ENCODE measurements around the gene EAPP. TPM values are rescaled to one million over a fixed set of nuclear protein-coding genes. Genes with fewer than 3 reads are reported as not detected.
"Not testable (repeated sequence)": the region's sequence is repeated elsewhere in the genome, so short reads cannot be mapped to it uniquely, and the experiment has no call there.

Gene EAPP
- total RNA-seq, 3 donors from 2014 or later (not counting 1 experiment from before 2014, with no cell fraction given) = 70.5 to 96.6 (median 76.1) TPM

GRCh38 chr14:34536951-34537676 lies 2.4 kb downstream of the EAPP start:
- Mint-ChIP-seq H3K36me3 (peaks cover 8% of the 10 kb centered on the region), H3K4me3 (peak overlapping the region; percentile 9), H3K27me3 (ENCODE audit: low read depth in 2 of 2) (no peaks in the 10 kb centered on the region), H3K4me1 (peaks cover 18 to 26% of the 10 kb centered on the region in 2 donors), H3K9me3 (no peaks in the 10 kb centered on the region), H3K27ac (peak overlapping the region; percentile 98 to 100)
- WGBS (ENCODE audit: insufficient coverage) = 97% methylated on average over 4 of the region's 4 CpGs
- Histone ChIP-seq H3K27ac (ENCODE audit: low read length) (no peak overlapping the region), H3K4me3 (ENCODE audit: low read length) (no peak overlapping the region), H3K9me3 (ENCODE audit: control insufficient read depth, insufficient read depth, low read length) (no peaks in the 10 kb centered on the region), H3K4me1 (ENCODE audit: control insufficient read depth, insufficient read depth, low read length) (peaks cover 18% of the 10 kb centered on the region), H3K27me3 (ENCODE audit: control insufficient read depth, insufficient read depth, low read length) (no peaks in the 10 kb centered on the region), H3K36me3 (ENCODE audit: control insufficient read depth, insufficient read depth, low read length) (peaks cover 27% of the 10 kb centered on the region)
- DNase-seq (no peak), ATAC-seq (no peak)
- no peak for TF ChIP-seq CTCF (IDR thresholded peaks at IDR 0.05)
- intact Hi-C loops (cut with micrococcal nuclease) = loop anchor here (5.0 to 10.0 kb wide), 4 partner anchors 75 to 448 kb away; partner anchors contain the start of genes BAZ1A, SPTSSA and SRP54

- H3K27me3 ChIP-seq (ENCODE audit: control insufficient read depth, insufficient read depth, low read length) = no peaks in the 10 kb centered on the region
- intact Hi-C loops (cut with micrococcal nuclease) = no loop called here
- no peak overlapping the region for H3K27ac ChIP-seq (ENCODE audit: low read length)
- no peaks in the 10 kb centered on the region for H3K9me3 ChIP-seq (ENCODE audit: control insufficient read depth, insufficient read depth, low read length)
- WGBS (ENCODE audit: insufficient coverage) = 100% methylated on average over 1 of the region's 1 CpG
- H3K9me3 Mint-ChIP-seq = no peaks in the 10 kb centered on the region
- H3K4me3 ChIP-seq (ENCODE audit: low read length) = no peak overlapping the region
- no peaks in the 10 kb centered on the region for H3K27me3 Mint-ChIP-seq (ENCODE audit: low read depth in 2 of 2)
- peaks cover 66% of the 10 kb centered on the region for H3K36me3 ChIP-seq (ENCODE audit: control insufficient read depth, insufficient read depth, low read length)
- H3K4me1 ChIP-seq (ENCODE audit: control insufficient read depth, insufficient read depth, low read length) = no peaks in the 10 kb centered on the region
- DNase-seq (no peak), ATAC-seq (no peak)
- no peak overlapping the region for H3K27ac Mint-ChIP-seq
- H3K4me1 Mint-ChIP-seq = no peaks in the 10 kb centered on the region
- H3K4me3 Mint-ChIP-seq = no peak overlapping the region
- TF ChIP-seq CTCF (IDR thresholded peaks at IDR 0.05) = no peak
- peaks cover 18% of the 10 kb centered on the region for H3K36me3 Mint-ChIP-seq
Observed at GRCh38 chr14:34527591-34527990, 11.9 kb downstream of the EAPP start.

- H3K4me3 ChIP-seq (ENCODE audit: low read length); H3K4me1 Mint-ChIP-seq; H3K27ac ChIP-seq (ENCODE audit: low read length); H3K9me3 Mint-ChIP-seq; H3K9me3 ChIP-seq (ENCODE audit: control insufficient read depth, insufficient read depth, low read length); intact Hi-C loops (cut with micrococcal nuclease); ATAC-seq; H3K4me3 Mint-ChIP-seq; H3K27me3 Mint-ChIP-seq (ENCODE audit: low read depth in 2 of 2); H3K4me1 ChIP-seq (ENCODE audit: control insufficient read depth, insufficient read depth, low read length); H3K27me3 ChIP-seq (ENCODE audit: control insufficient read depth, insufficient read depth, low read length); DNase-seq; H3K27ac Mint-ChIP-seq: not testable (repeated sequence)
- H3K36me3 ChIP-seq (ENCODE audit: control insufficient read depth, insufficient read depth, low read length) = peaks cover 75% of the 10 kb centered on the region
- WGBS (ENCODE audit: insufficient coverage) = 99% methylated on average over 8 of the region's 8 CpGs
- H3K36me3 Mint-ChIP-seq = peaks cover 35% of the 10 kb centered on the region
Observed at GRCh38 chr14:34524216-34524615, 15.3 kb downstream of the EAPP start.

GRCh38 chr14:34522496-34522895 lies 17.0 kb downstream of the EAPP start:
- H3K4me1 Mint-ChIP-seq = no peaks in the 10 kb centered on the region
- WGBS (ENCODE audit: insufficient coverage) = 86% methylated on average over 2 of the region's 2 CpGs
- no peaks in the 10 kb centered on the region for H3K27me3 Mint-ChIP-seq (ENCODE audit: low read depth in 2 of 2)
- Histone ChIP-seq H3K27ac (ENCODE audit: low read length) (no peak overlapping the region), H3K27me3 (ENCODE audit: control insufficient read depth, insufficient read depth, low read length) (no peaks in the 10 kb centered on the region), H3K4me1 (ENCODE audit: control insufficient read depth, insufficient read depth, low read length) (no peaks in the 10 kb centered on the region), H3K4me3 (ENCODE audit: low read length) (no peak overlapping the region), H3K9me3 (ENCODE audit: control insufficient read depth, insufficient read depth, low read length) (no peaks in the 10 kb centered on the region), H3K36me3 (ENCODE audit: control insufficient read depth, insufficient read depth, low read length) (peaks cover 72% of the 10 kb centered on the region)
- ATAC-seq (no peak), DNase-seq (no peak)
- H3K4me3 Mint-ChIP-seq = no peak overlapping the region
- no peak overlapping the region for H3K27ac Mint-ChIP-seq
- peaks cover 35% of the 10 kb centered on the region for H3K36me3 Mint-ChIP-seq
- TF ChIP-seq CTCF (IDR thresholded peaks at IDR 0.05) = no peak
- intact Hi-C loops (cut with micrococcal nuclease) = no loop called here
- H3K9me3 Mint-ChIP-seq = no peaks in the 10 kb centered on the region

- H3K9me3 ChIP-seq (ENCODE audit: control insufficient read depth, insufficient read depth, low read length); H3K27me3 ChIP-seq (ENCODE audit: control insufficient read depth, insufficient read depth, low read length); H3K4me3 ChIP-seq (ENCODE audit: low read length); ATAC-seq; H3K4me1 ChIP-seq (ENCODE audit: control insufficient read depth, insufficient read depth, low read length); H3K27me3 Mint-ChIP-seq (ENCODE audit: low read depth in 2 of 2); H3K4me1 Mint-ChIP-seq; H3K9me3 Mint-ChIP-seq; intact Hi-C loops (cut with micrococcal nuclease); DNase-seq; H3K27ac ChIP-seq (ENCODE audit: low read length); H3K4me3 Mint-ChIP-seq: not testable (repeated sequence)
- Mint-ChIP-seq H3K27ac (peak overlapping the region in 1 of 2 donors; percentile 30), H3K36me3 (peaks cover 41% of the 10 kb centered on the region)
- H3K36me3 ChIP-seq (ENCODE audit: control insufficient read depth, insufficient read depth, low read length) = peaks cover 64% of the 10 kb centered on the region
- WGBS (ENCODE audit: insufficient coverage) = over 99% methylated on average over 6 of the region's 6 CpGs
Observed at GRCh38 chr14:34521071-34521470, 18.4 kb downstream of the EAPP start.
